Endothelial cell of umbilical vein (primary cell): ENCODE results near the gene VAC14. TPM values are rescaled to one million over a fixed set of nuclear protein-coding genes. Genes with fewer than 3 reads are reported as not detected.
A peak's percentile ranks its signal among the peaks of the same experiment; 100 is the strongest.

Experiments used
- BruUV-seq: library from RNA; stranded (reverse); fragments of 400-500 nt; replicated peaks from 2 replicates; lab custom pipeline; 2021; lab: Mats Ljungman, UMichigan
- CTCF ChIA-PET: fragments of 300-600, 350-600 bp; sonication (Branson Sonifier 250); formaldehyde crosslinking; loops from one replicate; lab custom pipeline; 2021; ENCODE audit warnings: antibody characterized with exemption, inconsistent platforms; lab: Charles Lee
- POLR2A ChIA-PET: fragments of 300-600, 350-600 bp; sonication (Branson Sonifier 250); formaldehyde crosslinking; loops from one replicate; lab custom pipeline; 2021; ENCODE audit warnings: antibody characterized with exemption, inconsistent platforms; lab: Charles Lee
- DNase-seq: peaks from one replicate; pipeline ENCODE4 v3.0.0-alpha.2; 2011; ENCODE audit warnings: low read depth, low spot score
- FAIRE-seq: peaks from 2 replicates; lab custom pipeline; 2011; peaks lifted over from hg19 to GRCh38; lab: Jason Lieb, UNC
- H2AFZ ChIP-seq: 2 replicates; pipeline ENCODE4 v1.6.0; 2012; ENCODE audit warnings: low read depth, low read length, control low read depth, inconsistent platforms
- H3K27ac ChIP-seq: 2 replicates; pipeline ENCODE4 v1.5.1; 2011; ENCODE audit warnings: low read depth, mild to moderate bottlenecking, control low read depth, low read length, moderate library complexity; ENCODE audit not compliant: insufficient read depth
- H3K27me3 ChIP-seq, 2 experiments: 2 replicates each; pipeline versions ENCODE4 v1.6.0 to v1.6.1; 2011; ENCODE audit warnings: low read length in 2 of 2, mixed read lengths in 1 of 2; ENCODE audit not compliant: control insufficient read depth in 2 of 2, insufficient read depth in 2 of 2
- H3K36me3 ChIP-seq, 2 experiments: 2 replicates in 1 of 2; 3 replicates in 1 of 2; pipeline ENCODE4 v1.5.1; 2011; ENCODE audit warnings: low read length in 2 of 2, mild to moderate bottlenecking in 1 of 2, moderate library complexity in 1 of 2; ENCODE audit not compliant: control insufficient read depth in 2 of 2, insufficient read depth in 2 of 2; ENCODE audit errors: extremely low read depth in 1 of 2
- H3K4me1 ChIP-seq: 3 replicates; pipeline ENCODE4 v1.5.1; 2011; ENCODE audit warnings: mild to moderate bottlenecking, low read length; ENCODE audit not compliant: control insufficient read depth, insufficient read depth; ENCODE audit errors: extremely low read depth
- H3K4me2 ChIP-seq: 2 replicates; pipeline ENCODE4 v1.6.1; 2011; ENCODE audit warnings: low read length, control low read depth, mixed read lengths; ENCODE audit not compliant: insufficient read depth
- H3K4me3 ChIP-seq, 3 experiments: fragments of 200-600 bp in 1 of 3; sonication (generic), shearing (Covaris generic) in 1 of 3; replicated peaks in 1 of 3; 2 replicates each; pipeline ENCODE4 v1.5.1; 2011 to 2016; ENCODE audit warnings: control low read depth in 3 of 3, low read length in 3 of 3, mild to moderate bottlenecking in 2 of 3, inconsistent platforms in 1 of 3, low read depth in 1 of 3, moderate library complexity in 1 of 3; ENCODE audit not compliant: insufficient read depth in 1 of 3
- H3K79me2 ChIP-seq: 2 replicates; pipeline ENCODE4 v1.6.0; 2012; ENCODE audit warnings: low read length, inconsistent platforms; ENCODE audit not compliant: control insufficient read depth, insufficient read depth
- H3K9ac ChIP-seq: replicated peaks from 2 replicates; pipeline ENCODE3; 2011; ENCODE audit warnings: low read length, control low read depth; ENCODE audit not compliant: insufficient read depth; ENCODE audit errors: extremely low read depth
- H3K9me1 ChIP-seq: replicated peaks from 3 replicates; pipeline ENCODE4 v1.6.0; 2011; ENCODE audit warnings: mild to moderate bottlenecking, low read length; ENCODE audit not compliant: control insufficient read depth, insufficient read depth; ENCODE audit errors: extremely low read depth
- H3K9me3 ChIP-seq: replicated peaks from 2 replicates; pipeline ENCODE4 v1.5.1; 2012; ENCODE audit warnings: low read length, inconsistent platforms; ENCODE audit not compliant: control insufficient read depth, insufficient read depth
- H4K20me1 ChIP-seq: replicated peaks from 2 replicates; pipeline ENCODE3; 2011; ENCODE audit warnings: mild to moderate bottlenecking, low read length; ENCODE audit not compliant: control insufficient read depth, insufficient read depth; ENCODE audit errors: extremely low read depth
- EZH2 ChIP-seq: IDR thresholded peaks from 2 replicates; pipeline ENCODE4 v1.6.1; 2012; ENCODE audit warnings: borderline replicate concordance, low read depth, mild to moderate bottlenecking, moderate library complexity, low read length, inconsistent platforms; ENCODE audit not compliant: severe bottlenecking
- FOS ChIP-seq: IDR thresholded peaks from 2 replicates; pipeline ENCODE4 v1.6.1; 2011; ENCODE audit warnings: mild to moderate bottlenecking, low read length, moderate library complexity, borderline replicate concordance; ENCODE audit not compliant: insufficient read depth
- GATA2 ChIP-seq: IDR thresholded peaks from 2 replicates; pipeline ENCODE4 v1.7.0; 2011; ENCODE audit warnings: low read depth, mild to moderate bottlenecking, moderate library complexity, mixed read lengths, low read length; ENCODE audit not compliant: insufficient read length, insufficient read depth
- JUN ChIP-seq: IDR thresholded peaks from 2 replicates; pipeline ENCODE4 v1.6.1; 2011; ENCODE audit warnings: borderline replicate concordance, low read depth; ENCODE audit not compliant: insufficient read length, insufficient read depth
- MYC ChIP-seq: IDR thresholded peaks from one replicate; pipeline ENCODE4 v1.6.1; 2011; ENCODE audit warnings: mild to moderate bottlenecking, low read depth, low read length
- POLR2A ChIP-seq: IDR thresholded peaks from 2 replicates; pipeline ENCODE4 v1.6.1; 2012; ENCODE audit warnings: low read depth, mild to moderate bottlenecking, control low read depth, low read length
- POLR2AphosphoS5 ChIP-seq: IDR thresholded peaks from 2 replicates; pipeline ENCODE4 v1.6.1; 2012; ENCODE audit warnings: low read depth, mild to moderate bottlenecking, control low read depth, low read length, moderate library complexity; ENCODE audit not compliant: insufficient read depth
- dilution Hi-C: fragments of 300-500 bp; cut with MboI; formaldehyde crosslinking; loops from one replicate; pipeline ENCODE4 v1.15.0; 2019; ENCODE audit warnings: low sequenced_read_pairs; ENCODE audit not compliant: extremely low pct_ligation_motif_present
- intact Hi-C: fragments of 100-400 bp; cut with micrococcal nuclease; formaldehyde crosslinking; loops from one replicate; pipeline ENCODE4 v1.10.0; 2022
- polyA plus RNA-seq, 4 experiments: library from polyadenylated mRNA; depleted of rRNA in 3 of 4; stranded (reverse) in 3 of 4; unstranded in 1 of 4; fragments of >200 nt; gene quantifications; 2 replicates each; pipeline versions ENCODE4 v1.2.1 to v1.2.3, GENCODE V29; 2011 to 2012; ENCODE audit warnings: missing spikeins in 1 of 4
- total RNA-seq: library from RNA; stranded (reverse); gene quantifications from 2 replicates; pipeline ENCODE4 v1.2.3, GENCODE V29; 2021
- TF ChIP-seq, protein P1 (sequence below), 2 donors: IDR thresholded peaks; 1 replicate in 1 of 2; 2 replicates in 1 of 2; pipeline ENCODE4 v1.5.1; 2011; ENCODE audit warnings: low read length in 2 of 2, mild to moderate bottlenecking in 2 of 2, moderate library complexity in 2 of 2, control low read depth in 1 of 2, inconsistent platforms in 1 of 2, low read depth in 1 of 2; ENCODE audit not compliant: insufficient read depth in 1 of 2; ENCODE audit errors: extremely low read depth in 1 of 2
- TF ChIP-seq, protein P2 (sequence below): IDR thresholded peaks from 2 replicates; pipeline ENCODE4 v1.6.1; 2011; ENCODE audit not compliant: insufficient read depth, insufficient read length

The VAC14 gene
- total and polyA plus RNA-seq, 2 donors (not counting 3 experiments of a cell fraction or from before 2014, with no cell fraction given), result 37.6 to 57.9 TPM

DNA sequence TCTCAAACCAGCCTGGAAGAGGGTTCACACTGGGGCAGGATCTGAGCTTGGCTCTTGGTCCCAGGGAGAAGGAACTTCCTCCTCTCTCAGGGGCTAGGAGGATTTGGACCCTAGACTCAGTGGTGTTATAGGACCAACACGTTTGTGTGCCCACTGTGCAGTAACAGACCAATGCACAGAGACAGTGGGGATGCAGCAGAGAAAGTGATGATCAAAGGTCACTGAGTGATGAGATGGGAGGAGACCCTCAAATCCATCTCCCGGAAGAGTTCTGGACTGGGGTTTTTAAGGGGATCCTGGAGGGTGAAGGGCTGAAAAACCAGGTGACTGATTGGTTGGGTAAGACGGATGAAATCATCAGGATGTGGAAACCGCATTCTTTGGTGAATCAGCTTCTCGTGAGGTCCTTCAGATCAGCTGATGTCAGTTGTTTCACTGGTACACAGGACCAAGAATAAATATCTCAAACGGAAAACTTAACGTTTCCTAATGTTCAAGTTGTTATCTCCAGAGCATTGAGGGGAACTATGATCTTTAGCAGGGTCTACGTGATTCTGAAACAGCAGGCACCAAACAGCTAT lies 3.3 kb upstream of the VAC14 start:
- CTCF ChIA-PET, result no interaction called here
- H3K9me3 ChIP-seq, result no peaks in the 10 kb centered on the region
- TF ChIP-seq MYC (no peak), JUN (peak; percentile 50)
- FAIRE-seq (peak; percentile 82), DNase-seq (peak; percentile 34)
- intact Hi-C loops, result loop anchor here (5.0 kb wide), 1 partner anchor 483 kb away; the partner anchor contains the start of gene CMTR2
- dilution Hi-C loops, result no loop called here
- no peak overlapping the region for H3K4me3 ChIP-seq
- H3K9ac ChIP-seq, result no peak overlapping the region
- POLR2A ChIA-PET, result no interaction called here
- H3K27me3 ChIP-seq, result peaks cover 0 to 2% of the 10 kb centered on the region in 2 experiments
- no peak overlapping the region for H2AFZ ChIP-seq
- H3K79me2 ChIP-seq, result peaks cover 14% of the 10 kb centered on the region
- H3K4me1 ChIP-seq, result peaks cover 27% of the 10 kb centered on the region
- H3K36me3 ChIP-seq, result no peaks in the 10 kb centered on the region
- H3K27ac ChIP-seq, result peak overlapping the region; percentile 55
- no peaks in the 10 kb centered on the region for H3K9me1 ChIP-seq
- BruUV-seq, result no TSS peak
- no peak overlapping the region for H3K4me2 ChIP-seq
- H4K20me1 ChIP-seq, result no peaks in the 10 kb centered on the region

DNA sequence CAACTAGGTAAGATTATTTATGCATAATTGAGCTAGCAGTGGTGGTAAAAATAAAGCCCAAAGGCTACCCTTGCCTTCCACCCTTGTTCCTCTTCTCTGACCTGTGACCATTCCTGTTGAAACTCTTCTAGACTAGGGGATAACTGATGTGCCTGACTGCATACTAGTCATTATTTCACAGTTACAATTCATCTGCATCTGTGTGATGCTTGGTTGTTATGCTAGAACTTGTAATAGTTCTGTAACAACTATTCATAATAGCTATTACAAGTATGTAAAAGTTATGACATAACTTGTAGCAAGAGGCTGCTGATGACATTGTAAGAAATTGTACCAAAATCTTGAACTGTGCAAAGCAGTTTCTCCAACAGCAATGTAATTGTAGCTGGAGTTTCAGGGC lies 2.4 kb upstream of the VAC14 start:
- Histone ChIP-seq H3K9me1 (no peaks in the 10 kb centered on the region), H3K27ac (no peak overlapping the region), H3K27me3 (no peaks in the 10 kb centered on the region), H3K4me3 (no peak overlapping the region), H3K4me2 (no peak overlapping the region), H3K9ac (no peak overlapping the region), H2AFZ (no peak overlapping the region), H3K36me3 (no peaks in the 10 kb centered on the region), H3K9me3 (no peaks in the 10 kb centered on the region), H4K20me1 (no peaks in the 10 kb centered on the region), H3K4me1 (peaks cover 27% of the 10 kb centered on the region), H3K79me2 (peaks cover 23% of the 10 kb centered on the region)
- TF ChIP-seq FOS, result no peak
- no peak for TF ChIP-seq EZH2
- TF ChIP-seq POLR2A, result no peak
- no peak for TF ChIP-seq JUN
- TF ChIP-seq, protein P1, sequence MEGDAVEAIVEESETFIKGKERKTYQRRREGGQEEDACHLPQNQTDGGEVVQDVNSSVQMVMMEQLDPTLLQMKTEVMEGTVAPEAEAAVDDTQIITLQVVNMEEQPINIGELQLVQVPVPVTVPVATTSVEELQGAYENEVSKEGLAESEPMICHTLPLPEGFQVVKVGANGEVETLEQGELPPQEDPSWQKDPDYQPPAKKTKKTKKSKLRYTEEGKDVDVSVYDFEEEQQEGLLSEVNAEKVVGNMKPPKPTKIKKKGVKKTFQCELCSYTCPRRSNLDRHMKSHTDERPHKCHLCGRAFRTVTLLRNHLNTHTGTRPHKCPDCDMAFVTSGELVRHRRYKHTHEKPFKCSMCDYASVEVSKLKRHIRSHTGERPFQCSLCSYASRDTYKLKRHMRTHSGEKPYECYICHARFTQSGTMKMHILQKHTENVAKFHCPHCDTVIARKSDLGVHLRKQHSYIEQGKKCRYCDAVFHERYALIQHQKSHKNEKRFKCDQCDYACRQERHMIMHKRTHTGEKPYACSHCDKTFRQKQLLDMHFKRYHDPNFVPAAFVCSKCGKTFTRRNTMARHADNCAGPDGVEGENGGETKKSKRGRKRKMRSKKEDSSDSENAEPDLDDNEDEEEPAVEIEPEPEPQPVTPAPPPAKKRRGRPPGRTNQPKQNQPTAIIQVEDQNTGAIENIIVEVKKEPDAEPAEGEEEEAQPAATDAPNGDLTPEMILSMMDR (IDR thresholded peaks at IDR 0.05; ENCODE audit: extremely low read depth in 1 of 2, insufficient read depth in 1 of 2, low read depth in 1 of 2, low read length in 2 of 2), result no peak
- no peak for TF ChIP-seq GATA2
- TF ChIP-seq POLR2AphosphoS5, result no peak
- no peak for TF ChIP-seq MYC
- TF ChIP-seq, protein P2, sequence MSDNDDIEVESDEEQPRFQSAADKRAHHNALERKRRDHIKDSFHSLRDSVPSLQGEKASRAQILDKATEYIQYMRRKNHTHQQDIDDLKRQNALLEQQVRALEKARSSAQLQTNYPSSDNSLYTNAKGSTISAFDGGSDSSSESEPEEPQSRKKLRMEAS, result no peak
- CTCF ChIA-PET, result no interaction called here
- BruUV-seq, result no TSS peak
- dilution Hi-C loops (no loop called here), intact Hi-C loops (loop anchor here (5.0 kb wide), 1 partner anchor 484 kb away; the partner anchor contains the start of gene CMTR2)
- no peak for DNase-seq
- FAIRE-seq, result no peak
- POLR2A ChIA-PET, result no interaction called here
